HEK293 (cell line): Measurements from ENCODE around the gene ADAMTSL2.

Experiments used
- BCL11A ChIP-seq: fragments of 450-650 bp; formaldehyde crosslinking; IDR thresholded peaks from 2 replicates; pipeline ENCODE4 v1.5.1; 2016; ENCODE audit warnings: low read depth, missing biosample characterization, missing genetic modification characterization
- SCRT1 ChIP-seq: fragments of 450-650 bp; formaldehyde crosslinking; IDR thresholded peaks from 2 replicates; pipeline ENCODE4 v1.5.1; 2016; ENCODE audit warnings: missing biosample characterization, missing genetic modification characterization, borderline replicate concordance
- ZBTB21 ChIP-seq: fragments of 450-650 bp; formaldehyde crosslinking; IDR thresholded peaks from 2 replicates; pipeline ENCODE4 v1.5.1; 2017; ENCODE audit warnings: missing biosample characterization, missing genetic modification characterization
- ZNF184 ChIP-seq: fragments of 450-650 bp; IDR thresholded peaks from 2 replicates; pipeline ENCODE4 v1.5.1; 2018; ENCODE audit warnings: missing biosample characterization, mild to moderate bottlenecking, missing genetic modification characterization
- ZNF404 ChIP-seq: fragments of 450-650 bp; formaldehyde crosslinking; IDR thresholded peaks from 2 replicates; pipeline ENCODE4 v1.5.1; 2017; ENCODE audit warnings: missing biosample characterization, missing genetic modification characterization
- ZNF555 ChIP-seq: fragments of 450-650 bp; formaldehyde crosslinking; conservative IDR thresholded peaks from 2 replicates; pipeline ENCODE4 v1.5.1; 2017; ENCODE audit warnings: missing biosample characterization, mild to moderate bottlenecking, missing genetic modification characterization, inconsistent platforms
- TF ChIP-seq, protein P1 (sequence below): fragments of 450-650 bp; formaldehyde crosslinking; IDR thresholded peaks from 2 replicates; pipeline ENCODE4 v1.5.1; 2016; ENCODE audit warnings: missing biosample characterization, missing genetic modification characterization
- TF ChIP-seq, protein P2 (sequence below): fragments of 450-650 bp; formaldehyde crosslinking; IDR thresholded peaks from 2 replicates; pipeline ENCODE4 v1.5.1; 2016; ENCODE audit warnings: missing biosample characterization, missing genetic modification characterization, borderline replicate concordance
- TF ChIP-seq, protein P3 (sequence below): fragments of 450-650 bp; formaldehyde crosslinking; IDR thresholded peaks from 2 replicates; pipeline ENCODE4 v1.5.1; 2016; ENCODE audit warnings: missing biosample characterization, missing genetic modification characterization

DNA sequence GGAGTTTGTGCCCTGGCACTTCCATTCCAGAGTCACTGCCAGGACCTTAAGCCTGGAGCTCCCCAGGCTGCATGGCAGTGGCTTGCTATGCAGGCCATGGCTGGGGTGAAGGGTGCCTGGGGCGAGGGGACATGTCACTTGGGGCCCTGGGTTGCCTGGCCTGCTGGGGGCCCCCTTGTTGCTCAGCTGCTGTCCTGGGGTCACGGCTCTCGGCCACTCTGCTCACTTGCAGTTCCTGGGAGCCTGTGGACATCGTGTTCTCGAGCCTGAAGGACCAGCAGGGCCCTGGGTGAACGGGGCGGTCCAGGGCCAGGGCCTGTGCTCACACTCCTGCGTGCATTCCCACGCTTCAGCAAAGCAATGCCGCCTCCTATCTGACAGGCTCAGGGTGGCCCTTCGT, 41.1 kb upstream of the ADAMTSL2 start:
- TF ChIP-seq, protein P1, sequence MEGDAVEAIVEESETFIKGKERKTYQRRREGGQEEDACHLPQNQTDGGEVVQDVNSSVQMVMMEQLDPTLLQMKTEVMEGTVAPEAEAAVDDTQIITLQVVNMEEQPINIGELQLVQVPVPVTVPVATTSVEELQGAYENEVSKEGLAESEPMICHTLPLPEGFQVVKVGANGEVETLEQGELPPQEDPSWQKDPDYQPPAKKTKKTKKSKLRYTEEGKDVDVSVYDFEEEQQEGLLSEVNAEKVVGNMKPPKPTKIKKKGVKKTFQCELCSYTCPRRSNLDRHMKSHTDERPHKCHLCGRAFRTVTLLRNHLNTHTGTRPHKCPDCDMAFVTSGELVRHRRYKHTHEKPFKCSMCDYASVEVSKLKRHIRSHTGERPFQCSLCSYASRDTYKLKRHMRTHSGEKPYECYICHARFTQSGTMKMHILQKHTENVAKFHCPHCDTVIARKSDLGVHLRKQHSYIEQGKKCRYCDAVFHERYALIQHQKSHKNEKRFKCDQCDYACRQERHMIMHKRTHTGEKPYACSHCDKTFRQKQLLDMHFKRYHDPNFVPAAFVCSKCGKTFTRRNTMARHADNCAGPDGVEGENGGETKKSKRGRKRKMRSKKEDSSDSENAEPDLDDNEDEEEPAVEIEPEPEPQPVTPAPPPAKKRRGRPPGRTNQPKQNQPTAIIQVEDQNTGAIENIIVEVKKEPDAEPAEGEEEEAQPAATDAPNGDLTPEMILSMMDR, result no peak
- TF ChIP-seq BCL11A (no peak), ZBTB21 (tag by site-specific recombination) (no peak), ZNF184 (tag by site-specific recombination) (no peak), ZNF404 (tag by site-specific recombination) (no peak), SCRT1 (tag by site-specific recombination) (no peak), ZNF555 (no peak)
- TF ChIP-seq, protein P2, sequence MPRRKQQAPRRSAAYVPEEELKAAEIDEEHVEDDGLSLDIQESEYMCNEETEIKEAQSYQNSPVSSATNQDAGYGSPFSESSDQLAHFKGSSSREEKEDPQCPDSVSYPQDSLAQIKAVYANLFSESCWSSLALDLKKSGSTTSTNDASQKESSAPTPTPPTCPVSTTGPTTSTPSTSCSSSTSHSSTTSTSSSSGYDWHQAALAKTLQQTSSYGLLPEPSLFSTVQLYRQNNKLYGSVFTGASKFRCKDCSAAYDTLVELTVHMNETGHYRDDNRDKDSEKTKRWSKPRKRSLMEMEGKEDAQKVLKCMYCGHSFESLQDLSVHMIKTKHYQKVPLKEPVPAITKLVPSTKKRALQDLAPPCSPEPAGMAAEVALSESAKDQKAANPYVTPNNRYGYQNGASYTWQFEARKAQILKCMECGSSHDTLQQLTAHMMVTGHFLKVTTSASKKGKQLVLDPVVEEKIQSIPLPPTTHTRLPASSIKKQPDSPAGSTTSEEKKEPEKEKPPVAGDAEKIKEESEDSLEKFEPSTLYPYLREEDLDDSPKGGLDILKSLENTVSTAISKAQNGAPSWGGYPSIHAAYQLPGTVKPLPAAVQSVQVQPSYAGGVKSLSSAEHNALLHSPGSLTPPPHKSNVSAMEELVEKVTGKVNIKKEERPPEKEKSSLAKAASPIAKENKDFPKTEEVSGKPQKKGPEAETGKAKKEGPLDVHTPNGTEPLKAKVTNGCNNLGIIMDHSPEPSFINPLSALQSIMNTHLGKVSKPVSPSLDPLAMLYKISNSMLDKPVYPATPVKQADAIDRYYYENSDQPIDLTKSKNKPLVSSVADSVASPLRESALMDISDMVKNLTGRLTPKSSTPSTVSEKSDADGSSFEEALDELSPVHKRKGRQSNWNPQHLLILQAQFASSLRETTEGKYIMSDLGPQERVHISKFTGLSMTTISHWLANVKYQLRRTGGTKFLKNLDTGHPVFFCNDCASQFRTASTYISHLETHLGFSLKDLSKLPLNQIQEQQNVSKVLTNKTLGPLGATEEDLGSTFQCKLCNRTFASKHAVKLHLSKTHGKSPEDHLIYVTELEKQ (tag by site-specific recombination), result no peak
- TF ChIP-seq, protein P3, sequence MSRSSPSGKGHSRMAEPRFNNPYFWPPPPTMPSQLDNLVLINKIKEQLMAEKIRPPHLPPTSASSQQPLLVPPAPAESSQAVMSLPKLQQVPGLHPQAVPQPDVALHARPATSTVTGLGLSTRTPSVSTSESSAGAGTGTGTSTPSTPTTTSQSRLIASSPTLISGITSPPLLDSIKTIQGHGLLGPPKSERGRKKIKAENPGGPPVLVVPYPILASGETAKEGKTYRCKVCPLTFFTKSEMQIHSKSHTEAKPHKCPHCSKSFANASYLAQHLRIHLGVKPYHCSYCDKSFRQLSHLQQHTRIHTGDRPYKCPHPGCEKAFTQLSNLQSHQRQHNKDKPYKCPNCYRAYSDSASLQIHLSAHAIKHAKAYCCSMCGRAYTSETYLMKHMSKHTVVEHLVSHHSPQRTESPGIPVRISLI (tag by site-specific recombination), result no peak
